ENCODE measurements around the gene SIPA1.
"Not testable (repeated sequence)": the region's sequence is repeated elsewhere in the genome, so short reads cannot be mapped to it uniquely, and the experiment has no call there.

SIPA1 gene

DNA sequence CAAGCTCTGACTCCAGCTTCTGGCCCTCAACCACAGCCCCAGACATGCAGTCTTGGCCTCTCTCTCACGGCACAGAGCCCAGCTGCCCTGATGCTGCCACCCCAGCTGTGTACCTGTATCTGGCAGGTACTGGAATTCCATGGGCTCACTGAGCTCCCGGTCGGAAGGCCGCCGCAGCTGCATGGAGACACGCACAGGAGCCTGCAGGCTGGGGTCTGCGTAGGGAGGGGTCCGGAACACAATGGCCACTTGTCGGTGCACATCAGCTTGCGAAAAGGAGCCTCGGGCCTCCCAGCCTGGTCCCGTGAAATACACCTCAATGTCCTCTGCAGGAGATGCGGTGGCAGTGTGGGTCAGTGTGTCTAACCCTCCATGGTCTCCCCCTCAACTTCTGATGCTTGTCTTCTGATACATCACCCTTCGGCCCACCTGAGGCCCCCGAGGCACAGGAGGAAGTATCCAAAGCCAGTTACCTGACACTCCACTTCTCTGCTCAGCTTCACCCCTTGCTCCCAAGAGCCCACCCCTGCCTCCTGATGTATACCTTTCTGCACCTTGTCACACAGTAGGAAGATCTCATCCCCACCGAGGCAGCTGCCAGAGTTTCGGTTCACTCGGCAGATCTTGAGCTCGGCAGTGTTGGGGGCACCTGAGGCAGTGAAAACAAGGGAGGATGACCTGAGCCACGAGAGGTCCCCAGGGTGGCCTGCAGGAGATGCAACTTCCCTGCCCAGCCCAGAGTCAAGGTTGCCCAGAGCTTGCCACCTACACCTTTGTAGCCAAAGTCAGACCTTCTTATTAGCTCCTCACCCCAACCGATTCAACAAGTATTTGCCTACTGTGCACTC is 20.5 kb downstream of the SIPA1 start:
- no peak for DNase-seq (ENCODE audit: low read depth in 2 of 3, low spot score in 2 of 3)

DNA sequence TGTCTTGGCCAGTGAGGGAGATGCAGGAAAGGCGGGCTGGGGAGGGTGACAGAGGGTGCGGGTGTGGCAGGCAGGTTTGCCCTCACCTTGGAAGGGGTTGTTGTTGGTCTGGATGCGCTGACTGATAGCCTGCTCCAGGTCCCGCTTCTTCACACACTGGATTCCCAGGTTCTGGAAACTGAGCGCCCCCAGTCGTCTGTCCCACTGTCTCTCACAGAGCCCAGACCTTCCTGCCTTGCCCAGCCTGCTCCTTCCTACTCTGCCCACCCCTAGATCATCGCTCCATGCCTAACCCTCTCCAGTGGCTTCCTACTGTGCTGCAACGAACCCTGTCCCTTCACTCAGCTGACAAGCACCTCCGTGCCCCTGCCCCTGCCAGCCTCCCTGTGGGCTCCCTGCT is 22.1 kb downstream of the SIPA1 start:
- DNase-seq (ENCODE audit: low read depth in 2 of 3, low spot score in 2 of 3): no peak

DNA sequence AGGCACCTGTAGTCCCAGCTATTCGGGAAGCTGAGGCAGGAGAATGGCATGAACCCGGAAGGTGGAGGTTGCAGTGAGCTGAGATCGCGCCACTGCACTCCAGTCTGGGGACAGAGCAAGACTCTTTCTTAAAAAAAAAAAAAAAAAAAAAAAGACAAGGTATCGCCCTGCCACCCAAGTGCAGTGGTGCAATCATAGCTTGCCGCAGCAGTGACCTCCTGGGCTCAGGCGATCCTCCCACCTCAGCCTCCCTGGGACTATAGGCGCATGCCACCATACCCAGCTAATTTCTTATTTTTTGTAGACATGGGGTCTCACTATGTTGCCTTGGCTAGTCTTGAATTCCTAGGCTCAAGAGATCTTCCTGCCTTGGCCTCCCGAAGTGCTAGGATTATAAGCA is 23.0 kb downstream of the SIPA1 start:
- not testable (repeated sequence) for DNase-seq (ENCODE audit: low read depth in 2 of 3, low spot score in 2 of 3)

DNA sequence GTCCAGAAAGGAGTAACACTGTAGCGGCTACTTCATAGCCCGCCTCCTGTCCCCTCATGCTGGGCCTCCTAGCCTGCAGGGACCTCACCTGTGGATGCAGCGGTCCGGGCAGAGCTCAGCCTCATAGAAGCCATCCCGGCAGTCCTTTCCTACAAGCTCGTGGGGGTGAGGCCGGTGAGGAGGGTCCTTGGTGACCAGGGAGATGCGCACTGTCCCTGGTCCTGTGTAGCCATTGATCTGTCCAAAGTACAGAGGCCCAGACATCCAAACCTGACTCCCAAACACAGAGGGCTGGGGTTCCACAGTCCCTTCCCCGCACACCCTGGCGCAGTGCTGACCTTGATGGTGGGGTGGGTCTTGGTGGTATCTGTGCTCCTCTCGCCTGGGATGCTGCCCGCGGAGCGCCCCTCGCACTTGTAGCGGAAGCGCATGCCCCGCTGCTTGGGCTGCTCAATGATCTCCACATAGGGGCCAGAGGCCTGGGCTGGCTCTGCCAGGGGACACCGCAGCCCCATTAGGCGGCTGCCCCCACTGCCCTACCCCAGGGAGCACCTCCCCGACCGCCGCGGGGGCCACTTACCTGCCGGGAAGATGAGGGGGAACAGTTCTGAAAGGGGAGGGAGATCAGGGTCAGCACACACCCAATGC is 23.8 kb downstream of the SIPA1 start:
- no peak for DNase-seq (ENCODE audit: low read depth in 2 of 3, low spot score in 2 of 3)

DNA sequence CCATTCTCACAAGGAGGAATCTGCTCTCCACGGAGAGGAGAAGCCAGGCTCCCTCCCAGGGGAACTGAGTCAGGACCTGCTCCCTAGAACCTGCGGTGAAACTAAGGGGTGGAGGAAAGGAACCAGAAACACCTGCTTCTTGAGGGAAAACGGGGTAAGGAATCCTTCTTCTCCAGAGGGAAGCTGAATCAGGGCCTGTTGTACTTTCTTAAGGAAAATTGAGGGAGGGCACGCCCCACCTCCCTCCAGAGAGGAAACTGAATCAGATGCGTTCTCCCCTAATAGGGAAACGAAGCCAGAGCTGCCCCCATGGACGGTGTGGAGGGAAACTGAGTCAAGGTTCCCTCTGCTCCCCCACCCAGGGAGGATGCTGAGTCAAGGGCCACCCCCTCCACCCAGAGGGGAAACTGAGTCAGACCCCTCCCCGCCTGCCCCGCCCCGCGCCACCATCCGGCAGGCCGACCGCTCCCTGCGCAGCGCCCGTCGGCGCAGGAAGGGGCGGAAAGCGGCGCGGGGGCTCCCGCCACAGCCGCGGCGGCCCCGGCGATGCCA is 24.4 kb downstream of the SIPA1 start:
- no peak for DNase-seq (ENCODE audit: low read depth in 2 of 3, low spot score in 2 of 3)

DNA sequence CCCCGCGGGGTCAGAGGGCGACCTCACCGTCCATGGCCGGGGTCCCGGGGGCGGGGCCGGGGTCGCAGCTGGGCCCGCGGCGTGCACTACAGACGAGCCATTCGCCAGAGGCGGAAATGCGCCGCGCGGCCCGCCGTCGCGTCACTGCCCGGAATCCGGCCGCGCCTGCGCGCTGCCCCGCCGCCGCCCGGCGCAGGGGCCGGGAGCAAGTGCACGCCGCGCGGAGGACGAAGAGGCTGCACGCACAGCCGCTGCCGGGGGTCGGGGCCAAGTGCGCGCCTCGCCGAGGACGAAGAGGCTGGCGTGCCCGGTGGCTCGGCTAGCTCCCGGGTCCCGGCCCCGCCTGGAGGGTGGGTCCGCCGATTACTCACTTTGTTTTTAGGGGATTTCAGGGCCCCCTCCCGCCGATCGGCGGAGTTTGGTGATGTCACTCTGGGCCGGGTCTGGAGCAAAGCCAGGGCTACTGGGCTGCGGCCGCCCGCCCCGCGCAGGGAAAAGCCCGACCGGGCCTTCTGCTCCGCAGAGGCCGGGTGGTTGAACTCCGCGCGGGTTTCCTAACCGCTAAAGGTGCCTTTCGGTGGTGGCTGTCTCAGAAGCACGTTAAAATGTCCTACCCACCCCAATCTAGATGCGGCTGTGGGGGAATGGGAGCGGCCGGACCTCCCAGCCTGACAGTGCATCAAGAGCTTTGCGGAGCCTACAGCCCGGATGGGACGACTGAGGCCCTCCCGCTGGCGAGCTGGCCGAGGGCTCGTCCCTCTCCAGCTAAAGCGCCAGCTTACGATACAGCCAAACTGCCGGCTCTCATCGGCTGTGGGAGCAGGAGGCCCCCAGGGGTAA is 25.1 kb downstream of the SIPA1 start, which contains the start of gene RELA:
TSS of gene RELA (minus strand) at position 118 of the 840 bp plus-strand sequence. CDS start at position 34, 84 bp downstream.
- DNase-seq (ENCODE audit: low read depth in 2 of 3, low spot score in 2 of 3): peak; percentile 75 to 92 (median 82)

DNA sequence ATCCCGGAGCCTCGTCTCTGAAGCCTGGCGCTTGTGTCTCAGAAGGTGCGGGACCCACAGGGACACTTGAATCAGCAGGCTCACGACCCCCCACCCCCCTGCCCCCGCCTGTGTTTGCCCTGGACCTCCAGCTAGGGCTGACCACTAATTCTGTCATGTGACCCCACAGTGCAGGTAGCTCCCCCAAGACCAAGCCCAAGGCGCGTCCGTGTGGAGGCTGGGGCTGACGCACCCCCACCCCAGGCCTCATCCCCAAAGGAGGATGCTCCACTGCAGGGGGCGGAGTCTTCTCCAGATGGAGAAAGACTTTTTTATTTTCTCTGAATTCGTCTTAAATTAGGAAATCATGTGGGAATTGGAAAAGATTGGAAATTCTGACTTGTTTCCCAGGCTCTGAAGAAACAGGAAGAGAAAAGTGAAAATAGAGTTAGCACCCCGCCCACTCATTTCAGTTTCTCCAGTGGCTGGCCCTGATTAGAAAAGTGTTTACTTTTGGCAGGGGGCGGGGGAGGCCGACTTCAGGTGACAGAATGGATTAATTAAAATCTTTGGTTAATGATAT is 25.8 kb downstream of the SIPA1 start:
- no peak for DNase-seq (ENCODE audit: low read depth in 2 of 3, low spot score in 2 of 3)

DNA sequence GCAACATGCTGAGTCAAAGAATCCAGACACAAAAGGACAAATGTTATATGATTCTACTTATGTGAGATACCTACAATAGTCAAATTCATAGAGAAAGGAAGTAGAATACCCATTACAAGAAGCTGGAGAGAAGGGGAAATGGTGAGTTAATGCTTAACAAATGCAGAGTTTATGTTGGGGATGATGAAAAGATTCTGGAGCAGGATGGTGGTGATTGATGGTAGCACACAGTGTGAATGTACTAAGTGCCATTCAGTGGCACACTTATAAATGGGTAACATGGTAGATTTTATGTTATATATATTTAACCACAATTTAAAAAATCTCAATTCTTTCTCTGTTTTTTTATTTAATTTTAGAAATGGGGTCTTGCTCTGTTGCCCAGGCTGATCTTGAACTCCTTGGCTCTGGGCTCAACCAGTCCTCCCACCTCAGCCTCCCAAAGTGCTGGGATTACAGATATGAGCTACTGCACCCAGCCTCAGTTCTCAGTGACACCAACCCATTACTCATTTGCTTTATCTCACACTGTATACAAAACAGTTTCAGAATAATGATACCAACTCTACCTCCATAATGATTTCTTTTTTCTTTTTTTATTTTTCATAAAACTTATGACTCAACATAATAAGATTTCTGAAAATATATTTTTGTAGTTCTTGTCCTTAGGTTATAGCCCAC is 34.4 kb downstream of the SIPA1 start:
- DNase-seq (ENCODE audit: low read depth in 2 of 3, low spot score in 2 of 3): no peak

DNA sequence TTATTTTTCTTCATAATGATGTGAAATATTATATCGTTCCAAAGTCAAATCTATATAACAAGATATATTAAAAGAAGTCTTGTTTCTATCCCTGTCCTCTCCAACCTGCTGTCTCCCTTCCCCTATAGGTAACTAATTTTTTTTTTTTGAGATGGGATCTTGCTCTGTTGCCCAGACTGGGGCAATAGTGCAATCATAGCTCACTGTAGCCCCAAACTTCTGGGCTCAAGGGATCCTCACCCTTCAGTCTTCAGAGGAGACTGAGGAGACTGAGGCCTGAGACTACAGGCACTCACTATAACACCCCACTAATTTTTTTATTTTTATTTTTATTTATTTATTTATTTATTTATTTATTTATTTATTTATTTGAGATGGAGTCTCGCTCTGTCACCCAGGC is 35.1 kb downstream of the SIPA1 start:
- no peak for DNase-seq (ENCODE audit: low read depth in 2 of 3, low spot score in 2 of 3)

DNA sequence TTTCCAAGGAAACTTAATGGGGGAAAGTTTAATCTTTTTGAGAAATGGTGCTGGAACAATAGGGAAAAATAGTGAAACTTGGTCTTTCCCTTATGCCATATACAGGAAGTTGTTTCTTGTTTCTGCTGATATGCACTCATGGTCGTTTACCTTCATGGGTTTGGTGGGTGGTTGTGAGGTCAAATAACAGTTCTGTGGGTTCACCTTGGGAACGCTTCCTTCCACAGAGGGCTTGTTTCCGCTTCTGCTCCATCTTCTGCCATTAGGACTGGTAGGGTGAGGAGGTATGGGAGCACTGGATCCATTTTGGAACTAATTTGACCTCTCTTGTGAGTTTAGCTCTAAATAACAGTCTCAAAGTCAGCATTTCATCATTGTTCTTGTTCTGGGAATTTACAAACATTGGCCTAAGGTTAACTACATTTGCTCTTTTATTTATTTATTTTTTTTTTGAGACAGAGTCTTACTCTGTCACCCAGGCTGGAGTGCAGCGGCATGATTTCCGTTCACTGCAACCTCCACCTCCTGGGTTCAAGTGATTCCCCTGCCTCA is 42.4 kb downstream of the SIPA1 start:
- DNase-seq (ENCODE audit: low read depth in 2 of 3, low spot score in 2 of 3): no peak

DNA sequence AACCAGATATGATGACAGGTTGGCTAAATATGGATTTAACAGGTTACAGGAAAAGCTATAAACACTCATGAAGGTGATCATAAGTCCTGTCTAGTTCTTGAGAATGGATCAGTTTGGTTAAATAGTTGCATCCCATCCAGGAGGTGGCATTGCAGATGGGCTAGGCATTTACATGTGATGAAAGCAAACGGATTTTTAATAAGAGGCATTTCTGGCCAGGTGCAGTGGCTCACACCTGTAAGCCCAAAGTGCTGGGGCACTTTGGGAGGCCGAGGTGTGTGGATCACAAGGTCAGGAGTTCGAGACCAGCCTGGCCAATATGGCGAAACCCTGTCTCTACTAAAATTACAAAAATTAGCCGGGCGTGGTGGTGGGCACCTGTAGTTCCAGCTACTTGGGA is 45.6 kb downstream of the SIPA1 start:
- not testable (repeated sequence) for DNase-seq (ENCODE audit: low read depth in 2 of 3, low spot score in 2 of 3)

DNA sequence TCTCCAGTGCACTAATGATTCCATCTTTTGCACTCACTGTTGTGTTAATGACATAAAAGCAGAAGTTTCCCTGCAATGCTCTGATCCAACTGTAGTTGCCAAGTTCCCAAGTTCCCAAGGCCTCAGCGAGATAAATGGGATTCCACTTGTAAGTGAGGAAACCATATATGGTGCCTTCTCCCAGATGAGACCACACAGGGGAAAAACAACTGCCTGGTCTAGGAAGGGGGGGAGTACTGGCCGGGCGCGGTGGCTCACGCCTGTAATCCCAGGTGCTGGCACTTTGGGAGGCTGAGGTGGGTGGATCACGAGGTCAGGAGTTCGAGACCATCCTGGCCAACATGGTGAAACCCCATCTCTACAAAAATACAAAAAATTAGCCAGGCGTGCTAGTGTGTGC is 48.1 kb downstream of the SIPA1 start:
- no peak for DNase-seq (ENCODE audit: low read depth in 2 of 3, low spot score in 2 of 3)

DNA sequence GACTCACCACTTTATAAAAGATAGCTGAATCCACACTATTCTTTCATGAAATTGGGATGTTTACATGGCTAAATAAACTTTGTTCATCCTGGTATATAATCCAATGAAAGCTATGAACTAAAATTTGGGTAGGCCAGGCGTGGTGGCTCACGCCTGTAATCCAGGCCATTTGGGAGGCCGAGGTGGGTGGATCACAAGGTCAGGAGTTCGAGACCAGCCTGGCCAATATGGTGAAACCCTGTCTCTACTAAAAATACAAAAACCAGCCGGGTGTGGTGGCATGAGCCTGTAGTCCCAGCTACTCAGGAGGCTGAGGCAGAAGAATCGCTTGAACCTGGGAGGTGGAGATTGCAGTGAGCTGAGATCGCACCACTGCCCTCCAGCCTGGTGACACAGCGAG is 53.9 kb downstream of the SIPA1 start:
- DNase-seq (ENCODE audit: low read depth in 2 of 3, low spot score in 2 of 3): not testable (repeated sequence)

DNA sequence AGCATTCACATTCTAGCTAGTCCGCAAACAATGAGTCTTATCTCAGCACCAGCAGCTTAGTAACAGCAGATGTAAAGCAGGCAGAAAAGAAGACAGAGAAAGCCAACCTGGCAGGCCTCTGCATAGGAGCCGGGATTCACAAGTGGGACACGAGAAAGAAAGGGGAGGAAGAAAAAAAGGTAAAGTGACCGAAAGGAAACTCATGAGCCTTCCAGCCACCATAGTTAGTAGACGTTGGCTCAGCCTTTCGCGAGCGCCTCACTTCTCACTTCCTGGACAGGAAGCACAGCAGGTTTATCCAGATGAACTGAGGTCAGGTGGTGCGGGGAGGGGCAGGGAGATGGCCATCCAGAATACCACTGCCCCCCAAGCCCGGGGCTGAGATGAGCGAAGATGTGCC is 54.5 kb downstream of the SIPA1 start:
- DNase-seq (ENCODE audit: low read depth in 2 of 3, low spot score in 2 of 3): no peak

DNA sequence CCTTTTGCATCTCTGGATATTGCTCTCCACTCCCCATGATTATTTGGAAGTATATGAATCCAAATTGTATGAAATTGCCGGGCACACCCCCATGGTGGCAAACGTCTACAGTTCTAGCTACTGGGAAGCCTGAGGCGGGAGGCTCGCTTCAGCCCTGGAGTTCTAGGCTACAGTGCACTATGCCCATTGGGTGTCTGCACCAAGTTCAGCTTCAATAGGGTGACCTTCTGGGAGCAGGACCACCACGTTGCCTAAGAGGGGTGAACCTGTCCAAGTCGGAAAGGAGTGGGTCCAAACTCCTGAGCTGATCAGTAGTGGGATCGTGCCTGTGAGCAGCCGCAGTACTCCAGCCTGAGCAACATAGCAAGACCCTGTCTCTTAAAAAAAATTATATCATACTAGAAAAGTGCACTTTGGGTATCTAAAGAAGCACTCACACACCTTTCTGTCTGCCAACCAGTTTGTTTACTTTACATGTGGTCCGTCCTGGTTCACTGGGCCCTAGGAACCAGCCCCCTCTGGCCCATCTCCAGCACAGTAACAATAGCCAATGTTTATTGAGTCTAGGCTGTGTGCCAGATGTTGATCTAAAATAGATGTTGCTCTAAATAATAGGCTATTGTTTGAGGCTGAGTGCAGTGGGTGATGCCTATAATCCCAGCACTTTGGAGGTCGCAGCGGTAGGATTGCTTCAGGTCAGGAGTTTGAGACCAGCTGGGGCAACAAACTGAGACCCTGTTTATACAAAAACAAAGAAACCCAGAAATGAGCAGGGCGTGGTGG is 57.7 kb downstream of the SIPA1 start:
- no peak for DNase-seq (ENCODE audit: low read depth in 2 of 3, low spot score in 2 of 3)

DNA sequence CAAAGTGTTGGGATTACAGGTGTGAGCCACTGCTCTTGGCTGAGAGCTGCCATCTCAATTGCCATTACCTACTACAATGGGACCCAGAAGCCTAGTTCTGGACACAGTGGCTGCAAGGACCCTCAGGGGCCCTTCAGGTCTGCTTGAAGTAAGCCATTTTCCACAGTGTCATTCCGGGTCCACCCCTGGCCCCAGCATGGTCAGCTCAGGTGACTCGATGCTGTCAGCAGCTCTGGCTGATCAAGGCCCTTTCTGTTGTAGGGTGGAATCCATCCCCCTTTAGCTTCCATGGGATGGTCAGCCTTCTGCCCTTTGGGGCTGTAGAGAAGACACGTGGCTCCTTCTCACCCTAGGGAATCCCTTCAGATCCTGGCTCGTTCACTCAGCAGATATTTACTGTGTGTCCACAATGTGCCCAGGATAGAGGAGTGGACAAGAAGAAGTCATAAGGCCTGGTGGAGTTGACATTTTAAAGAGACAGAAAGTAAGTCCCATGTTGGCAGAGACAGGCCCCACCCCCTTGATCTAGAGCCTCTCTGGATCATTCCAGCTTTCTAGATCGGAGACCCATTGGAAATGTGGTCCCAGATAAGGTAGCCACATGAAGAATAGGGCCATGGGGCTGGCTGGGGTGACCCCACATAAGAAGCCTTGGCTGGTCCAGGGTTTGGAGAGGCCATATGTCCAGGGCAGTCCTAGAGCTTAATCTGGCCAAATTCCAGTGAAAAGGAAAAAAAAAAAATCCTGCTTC is 59.1 kb downstream of the SIPA1 start:
- no peak for DNase-seq (ENCODE audit: low read depth in 2 of 3, low spot score in 2 of 3)

DNA sequence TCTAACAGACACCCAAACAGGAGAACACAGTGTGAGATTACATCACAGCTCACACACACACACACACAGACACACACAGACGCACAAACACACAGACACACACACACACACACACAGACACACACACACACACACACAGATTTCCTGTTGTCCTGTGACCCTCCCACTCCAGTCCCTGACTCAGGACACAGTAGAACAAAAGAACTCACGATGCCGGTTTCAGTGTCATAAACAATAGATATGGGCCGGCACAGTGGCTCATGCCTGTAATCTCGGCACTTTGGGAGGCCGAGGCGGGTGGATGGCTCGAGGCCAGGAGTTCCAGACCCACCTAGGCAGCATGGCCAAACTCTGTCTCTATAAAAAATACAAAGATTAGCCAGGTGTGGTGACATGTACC is 60.3 kb downstream of the SIPA1 start:
- DNase-seq (ENCODE audit: low read depth in 2 of 3, low spot score in 2 of 3): no peak

DNA sequence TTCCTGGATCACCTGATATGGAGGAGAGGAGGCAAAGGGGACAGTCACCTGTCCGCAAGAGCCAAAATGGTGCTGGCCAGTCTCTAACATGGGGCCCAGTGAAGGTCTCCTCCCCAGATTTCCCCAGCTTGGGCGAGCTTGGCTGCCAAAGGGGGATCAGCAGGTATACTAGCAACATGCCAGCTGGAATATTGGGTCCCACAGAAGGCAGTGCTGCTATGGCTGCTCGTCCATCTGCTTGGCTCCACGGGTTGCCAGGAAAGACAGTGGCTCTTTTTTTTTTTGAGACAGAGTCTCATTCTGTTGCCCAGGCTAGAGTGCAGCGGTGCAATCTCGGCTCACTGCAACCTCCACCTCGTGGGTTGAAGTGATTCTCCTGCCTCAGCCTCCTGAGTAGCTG is 61.4 kb downstream of the SIPA1 start:
- no peak for DNase-seq (ENCODE audit: low read depth in 2 of 3, low spot score in 2 of 3)

DNA sequence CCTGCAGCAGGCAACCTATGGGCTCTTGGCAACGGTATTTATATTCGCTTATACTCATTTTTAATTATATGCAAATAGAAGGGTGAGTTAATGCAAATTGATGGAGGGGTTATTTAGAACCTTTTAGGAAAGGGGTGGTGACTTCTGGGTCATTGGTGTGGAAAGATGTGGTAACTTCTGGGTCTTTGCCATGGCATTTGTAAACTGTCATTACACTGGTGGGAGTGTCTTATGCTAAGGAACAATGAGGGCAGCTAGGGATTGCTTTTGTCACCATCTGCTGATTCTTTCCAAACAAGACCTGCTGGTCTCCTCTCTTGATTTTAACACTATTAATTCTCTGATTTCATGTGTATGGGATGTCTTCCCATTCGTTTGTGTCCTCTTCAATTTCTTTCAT is 62.5 kb downstream of the SIPA1 start:
- DNase-seq (ENCODE audit: low read depth in 2 of 3, low spot score in 2 of 3): no peak
